HFF-Myc (cell line): ENCODE results near the gene SLK.

Source experiments
- DNase-seq: peaks from one replicate; pipeline ENCODE4 v3.0.0-alpha.2; 2011; ENCODE audit warnings: low read depth; ENCODE audit errors: extremely low read depth
- H3K4me3 ChIP-seq: replicated peaks from 2 replicates; pipeline ENCODE4 v1.5.1; 2011; ENCODE audit warnings: low read depth, mild to moderate bottlenecking, control low read depth, low read length
- TF ChIP-seq, protein P1 (sequence below): IDR thresholded peaks from 2 replicates; pipeline ENCODE4 v1.5.1; 2012; ENCODE audit warnings: mild to moderate bottlenecking, low read depth, low read length, control low read depth; ENCODE audit errors: missing control alignments

The SLK gene

DNA sequence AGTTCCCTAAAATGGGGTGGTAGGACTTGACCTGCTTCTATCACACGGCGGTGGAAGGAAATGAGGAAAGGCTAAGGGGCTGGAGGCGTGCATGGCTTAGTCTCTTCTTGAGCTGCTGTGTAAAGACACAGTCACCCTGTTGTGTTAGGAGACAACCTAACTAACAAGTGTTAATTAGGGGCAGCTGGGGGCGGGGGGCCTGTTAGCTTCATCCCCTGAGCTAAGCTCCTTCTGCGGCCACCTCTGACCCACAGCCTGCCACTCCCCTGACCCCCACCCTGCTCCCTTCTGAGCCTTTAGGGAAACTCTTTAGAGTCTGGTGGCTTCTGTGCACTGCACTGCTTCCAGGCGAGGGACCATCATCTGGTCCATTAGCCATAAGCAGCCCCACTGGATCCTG, 90.8 kb downstream of the SLK start:
- TF ChIP-seq, protein P1, sequence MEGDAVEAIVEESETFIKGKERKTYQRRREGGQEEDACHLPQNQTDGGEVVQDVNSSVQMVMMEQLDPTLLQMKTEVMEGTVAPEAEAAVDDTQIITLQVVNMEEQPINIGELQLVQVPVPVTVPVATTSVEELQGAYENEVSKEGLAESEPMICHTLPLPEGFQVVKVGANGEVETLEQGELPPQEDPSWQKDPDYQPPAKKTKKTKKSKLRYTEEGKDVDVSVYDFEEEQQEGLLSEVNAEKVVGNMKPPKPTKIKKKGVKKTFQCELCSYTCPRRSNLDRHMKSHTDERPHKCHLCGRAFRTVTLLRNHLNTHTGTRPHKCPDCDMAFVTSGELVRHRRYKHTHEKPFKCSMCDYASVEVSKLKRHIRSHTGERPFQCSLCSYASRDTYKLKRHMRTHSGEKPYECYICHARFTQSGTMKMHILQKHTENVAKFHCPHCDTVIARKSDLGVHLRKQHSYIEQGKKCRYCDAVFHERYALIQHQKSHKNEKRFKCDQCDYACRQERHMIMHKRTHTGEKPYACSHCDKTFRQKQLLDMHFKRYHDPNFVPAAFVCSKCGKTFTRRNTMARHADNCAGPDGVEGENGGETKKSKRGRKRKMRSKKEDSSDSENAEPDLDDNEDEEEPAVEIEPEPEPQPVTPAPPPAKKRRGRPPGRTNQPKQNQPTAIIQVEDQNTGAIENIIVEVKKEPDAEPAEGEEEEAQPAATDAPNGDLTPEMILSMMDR = no peak
- no peak overlapping the region for H3K4me3 ChIP-seq
- DNase-seq = no peak

- TF ChIP-seq, protein P1 = no peak
- no peak for DNase-seq
- no peak overlapping the region for H3K4me3 ChIP-seq
These were observed 92.4 kb downstream of the SLK start for GRCh38 chr10:104059364-104059763.

- no peak overlapping the region for H3K4me3 ChIP-seq
- no peak for DNase-seq
- TF ChIP-seq, protein P1 = no peak
These were observed 94.3 kb downstream of the SLK start for GRCh38 chr10:104061196-104061595.

DNA sequence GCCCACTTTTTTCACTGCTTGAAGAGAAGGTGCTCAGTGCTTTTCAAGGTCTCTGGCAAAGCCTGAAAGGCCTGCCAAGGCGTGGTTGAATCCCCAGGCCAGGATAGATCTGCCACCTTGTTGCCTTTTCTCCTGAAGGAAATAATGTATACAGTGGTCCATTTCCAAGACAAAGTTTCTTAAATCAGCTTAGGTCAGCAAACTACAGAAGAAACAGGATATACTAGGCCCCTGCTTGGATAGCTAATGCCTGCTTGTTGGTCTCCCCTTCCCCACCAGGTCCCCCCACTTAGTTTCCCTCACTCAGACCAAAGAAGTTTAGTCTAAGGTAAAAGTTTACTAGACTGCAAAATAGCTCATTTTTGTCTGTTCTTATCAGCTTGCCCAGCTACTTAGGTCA, 98.8 kb downstream of the SLK start:
- TF ChIP-seq, protein P1 = no peak
- DNase-seq = no peak
- H3K4me3 ChIP-seq = no peak overlapping the region

DNA sequence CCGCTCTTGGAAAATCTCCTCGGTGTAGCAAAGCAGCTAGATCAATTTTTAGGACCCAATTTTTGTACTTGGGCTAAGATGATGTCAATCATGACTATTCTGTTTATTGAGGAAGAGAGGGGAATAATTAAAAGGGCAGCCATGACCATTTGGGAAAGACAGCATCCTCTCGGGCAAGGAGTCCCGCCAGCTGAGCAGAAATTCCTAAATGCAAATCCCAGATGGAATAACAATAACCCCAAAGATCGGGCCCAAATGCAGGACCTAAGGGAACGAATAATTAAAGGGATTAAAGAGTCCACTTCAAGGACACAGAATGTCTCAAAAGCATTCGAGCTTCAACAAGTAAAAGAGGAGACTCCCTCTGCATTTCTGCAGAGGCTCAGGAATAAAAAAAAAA, 100.0 kb downstream of the SLK start:
- DNase-seq = no peak
- H3K4me3 ChIP-seq = no peak overlapping the region
- TF ChIP-seq, protein P1 = no peak

- no peak overlapping the region for H3K4me3 ChIP-seq
- TF ChIP-seq, protein P1 = no peak
- no peak for DNase-seq
These were observed 100.6 kb downstream of the SLK start for GRCh38 chr10:104067525-104067924.

DNA sequence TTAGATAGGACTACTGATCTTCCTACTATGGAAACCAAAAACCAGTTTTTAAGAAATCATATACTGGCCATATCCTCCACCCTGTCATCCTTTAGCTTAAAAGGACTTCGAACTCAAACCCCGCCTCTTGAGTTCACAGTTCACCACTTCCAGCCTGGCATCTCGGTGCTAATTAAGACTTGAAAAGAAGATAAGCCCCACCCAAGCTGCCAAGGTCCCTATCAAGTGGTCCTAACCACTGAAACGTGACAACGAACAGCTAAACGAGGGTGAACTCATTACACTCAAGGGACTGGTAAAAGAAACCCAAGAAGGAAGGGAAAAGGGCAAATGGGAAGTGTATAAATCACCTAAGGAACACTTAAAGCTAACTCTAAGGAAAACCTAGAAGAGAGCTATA, 102.7 kb downstream of the SLK start:
- H3K4me3 ChIP-seq = no peak overlapping the region
- no peak for DNase-seq
- TF ChIP-seq, protein P1 = no peak
